ENCODE results near the gene HSPBAP1. TPM values are rescaled to one million over a fixed set of nuclear protein-coding genes. Genes with fewer than 3 reads are reported as not detected.

HSPBAP1 gene
- polyA plus RNA-seq, 1 donor (not counting 4 experiments of a cell fraction or from before 2014, with no cell fraction given): 9.5 TPM

DNA sequence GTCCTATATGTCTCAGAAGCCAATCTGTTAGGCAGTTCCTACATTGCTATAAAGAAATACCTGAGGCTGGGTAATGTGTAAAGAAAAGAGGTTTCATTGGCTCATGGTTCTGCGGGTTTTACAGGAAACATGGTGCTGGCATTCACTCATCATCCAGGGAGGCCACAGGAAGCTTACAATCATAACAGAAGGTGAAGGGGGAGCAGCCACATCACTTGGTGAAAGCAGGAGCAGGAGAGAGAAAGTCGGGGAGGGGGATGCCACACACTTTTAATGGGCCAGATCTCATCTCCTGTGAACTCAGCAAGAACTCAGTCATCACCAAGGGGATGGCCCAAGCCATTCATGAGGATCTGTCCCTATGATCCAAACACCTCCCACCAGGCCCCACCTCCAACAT, 10.3 kb upstream of the HSPBAP1 start:
- Histone ChIP-seq H4K20me1 (ENCODE audit: control insufficient read depth, extremely low read depth, insufficient read depth, low read length) (no peaks in the 10 kb centered on the region), H3K27ac (ENCODE audit: control insufficient read depth, insufficient read depth, low read length) (no peak overlapping the region), H3K9me3 (ENCODE audit: control insufficient read depth, low read depth, low read length) (no peaks in the 10 kb centered on the region), H2AFZ (ENCODE audit: control insufficient read depth, low read length) (no peak overlapping the region), H3K4me1 (ENCODE audit: control insufficient read depth, extremely low read depth, insufficient read depth, low read length) (peaks cover 24% of the 10 kb centered on the region), H3K4me2 (ENCODE audit: control insufficient read depth, extremely low read depth, insufficient read depth, low read depth, low read length) (no peak overlapping the region), H3K79me2 (ENCODE audit: control insufficient read depth, insufficient read depth, low read length) (peaks cover 3% of the 10 kb centered on the region), H3K27me3 (ENCODE audit: control insufficient read depth, extremely low read depth, insufficient read depth, low read length) (no peaks in the 10 kb centered on the region), H3K4me3 (ENCODE audit: control insufficient read depth in 2 of 3, extremely low read depth in 1 of 3, insufficient read depth in 2 of 3, low read depth in 1 of 3, low read length in 3 of 3) (no peak overlapping the region), H3K36me3 (ENCODE audit: control insufficient read depth in 2 of 2, extremely low read depth in 1 of 2, insufficient read depth in 2 of 2, low read length in 2 of 2) (peaks cover 0 to 2% of the 10 kb centered on the region in 2 experiments), H3K9me1 (ENCODE audit: control insufficient read depth, extremely low read depth, insufficient read depth, low read length) (no peaks in the 10 kb centered on the region), H3K9ac (ENCODE audit: control insufficient read depth, extremely low read depth, insufficient read depth, low read length) (no peak overlapping the region)
- FAIRE-seq: peak; percentile 65
- no peak for DNase-seq (ENCODE audit: low read depth, low spot score)
- no peak for TF ChIP-seq EZH2 (IDR thresholded peaks at IDR 0.05; ENCODE audit: low read length)
- TF ChIP-seq, protein P1, sequence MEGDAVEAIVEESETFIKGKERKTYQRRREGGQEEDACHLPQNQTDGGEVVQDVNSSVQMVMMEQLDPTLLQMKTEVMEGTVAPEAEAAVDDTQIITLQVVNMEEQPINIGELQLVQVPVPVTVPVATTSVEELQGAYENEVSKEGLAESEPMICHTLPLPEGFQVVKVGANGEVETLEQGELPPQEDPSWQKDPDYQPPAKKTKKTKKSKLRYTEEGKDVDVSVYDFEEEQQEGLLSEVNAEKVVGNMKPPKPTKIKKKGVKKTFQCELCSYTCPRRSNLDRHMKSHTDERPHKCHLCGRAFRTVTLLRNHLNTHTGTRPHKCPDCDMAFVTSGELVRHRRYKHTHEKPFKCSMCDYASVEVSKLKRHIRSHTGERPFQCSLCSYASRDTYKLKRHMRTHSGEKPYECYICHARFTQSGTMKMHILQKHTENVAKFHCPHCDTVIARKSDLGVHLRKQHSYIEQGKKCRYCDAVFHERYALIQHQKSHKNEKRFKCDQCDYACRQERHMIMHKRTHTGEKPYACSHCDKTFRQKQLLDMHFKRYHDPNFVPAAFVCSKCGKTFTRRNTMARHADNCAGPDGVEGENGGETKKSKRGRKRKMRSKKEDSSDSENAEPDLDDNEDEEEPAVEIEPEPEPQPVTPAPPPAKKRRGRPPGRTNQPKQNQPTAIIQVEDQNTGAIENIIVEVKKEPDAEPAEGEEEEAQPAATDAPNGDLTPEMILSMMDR (optimal IDR thresholded peaks at IDR 0.05 in 1 of 3, IDR thresholded peaks at IDR 0.05 in 1 of 3, conservative IDR thresholded peaks at IDR 0.05 in 1 of 3; ENCODE audit: extremely low read depth in 1 of 3, insufficient read depth in 2 of 3, low read length in 3 of 3): no peak
- dilution Hi-C loops (cut with MboI; ENCODE audit: extremely low pct_ligation_motif_present, low sequenced_read_pairs): no loop called here

DNA sequence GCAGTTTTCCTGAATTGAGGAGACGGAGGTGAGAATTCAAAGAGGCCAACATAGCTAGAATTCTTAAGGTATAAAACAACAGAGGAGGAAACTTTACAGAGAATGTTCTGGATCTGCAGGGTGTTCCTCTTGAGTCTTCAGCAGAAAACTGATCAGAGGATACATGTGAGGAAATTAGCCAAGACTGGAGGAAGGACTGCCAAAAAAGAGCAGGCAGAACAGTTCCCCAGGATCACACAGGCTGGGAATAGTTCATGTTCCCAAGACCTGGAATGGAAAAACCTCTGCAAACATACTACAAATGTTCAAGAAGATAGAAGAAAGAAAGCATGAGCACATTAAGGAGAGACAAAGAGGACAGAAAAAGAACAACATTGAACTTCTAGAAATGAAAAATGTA, 8.7 kb upstream of the HSPBAP1 start:
- no peak for FAIRE-seq
- H3K9me1 ChIP-seq (ENCODE audit: control insufficient read depth, extremely low read depth, insufficient read depth, low read length): no peaks in the 10 kb centered on the region
- H3K36me3 ChIP-seq (ENCODE audit: control insufficient read depth in 2 of 2, extremely low read depth in 1 of 2, insufficient read depth in 2 of 2, low read length in 2 of 2): no peaks in the 10 kb centered on the region
- H3K9me3 ChIP-seq (ENCODE audit: control insufficient read depth, low read depth, low read length): no peaks in the 10 kb centered on the region
- no peak overlapping the region for H3K4me2 ChIP-seq (ENCODE audit: control insufficient read depth, extremely low read depth, insufficient read depth, low read depth, low read length)
- TF ChIP-seq, protein P1 (optimal IDR thresholded peaks at IDR 0.05 in 1 of 3, IDR thresholded peaks at IDR 0.05 in 1 of 3, conservative IDR thresholded peaks at IDR 0.05 in 1 of 3; ENCODE audit: extremely low read depth in 1 of 3, insufficient read depth in 2 of 3, low read length in 3 of 3): no peak
- TF ChIP-seq EZH2 (IDR thresholded peaks at IDR 0.05; ENCODE audit: low read length): no peak
- H3K4me1 ChIP-seq (ENCODE audit: control insufficient read depth, extremely low read depth, insufficient read depth, low read length): peaks cover 27% of the 10 kb centered on the region
- H2AFZ ChIP-seq (ENCODE audit: control insufficient read depth, low read length): no peak overlapping the region
- H4K20me1 ChIP-seq (ENCODE audit: control insufficient read depth, extremely low read depth, insufficient read depth, low read length): no peaks in the 10 kb centered on the region
- H3K9ac ChIP-seq (ENCODE audit: control insufficient read depth, extremely low read depth, insufficient read depth, low read length): no peak overlapping the region
- no peaks in the 10 kb centered on the region for H3K27me3 ChIP-seq (ENCODE audit: control insufficient read depth, extremely low read depth, insufficient read depth, low read length)
- H3K4me3 ChIP-seq (ENCODE audit: control insufficient read depth in 2 of 3, extremely low read depth in 1 of 3, insufficient read depth in 2 of 3, low read depth in 1 of 3, low read length in 3 of 3): no peak overlapping the region
- H3K79me2 ChIP-seq (ENCODE audit: control insufficient read depth, insufficient read depth, low read length): peaks cover 3% of the 10 kb centered on the region
- dilution Hi-C loops (cut with MboI; ENCODE audit: extremely low pct_ligation_motif_present, low sequenced_read_pairs): no loop called here
- no peak for DNase-seq (ENCODE audit: low read depth, low spot score)
- H3K27ac ChIP-seq (ENCODE audit: control insufficient read depth, insufficient read depth, low read length): no peak overlapping the region
